Muscle layer of duodenum (tissue), 2 donors: ENCODE results near the gene NPTX2.
"Not testable (repeated sequence)": the region's sequence is repeated elsewhere in the genome, so short reads cannot be mapped to it uniquely, and the experiment has no call there.

ENCODE experiments used
- H3K27ac ChIP-seq: one replicate; pipeline ENCODE4 v1.7.0; 2013; ENCODE audit warnings: mild to moderate bottlenecking, low read length
- H3K27me3 ChIP-seq: one replicate; pipeline ENCODE4 v1.7.0; 2013; ENCODE audit warnings: low read depth, mild to moderate bottlenecking, control low read depth, low read length
- H3K36me3 ChIP-seq, 2 donors: one replicate each; pipeline ENCODE4 v1.7.0; 2013; ENCODE audit warnings: low read length in 2 of 2, control low read depth in 1 of 2, mild to moderate bottlenecking in 1 of 2; ENCODE audit not compliant: insufficient read depth in 2 of 2, control insufficient read depth in 1 of 2
- H3K4me1 ChIP-seq, 2 donors: one replicate each; pipeline ENCODE4 v1.7.0; 2013; ENCODE audit warnings: low read length in 2 of 2, mild to moderate bottlenecking in 2 of 2, control low read depth in 1 of 2, moderate library complexity in 1 of 2; ENCODE audit not compliant: insufficient read depth in 2 of 2, control insufficient read depth in 1 of 2
- H3K4me3 ChIP-seq, 2 donors: one replicate each; pipeline ENCODE4 v1.7.0; 2013; ENCODE audit warnings: low read length in 2 of 2, low read depth in 1 of 2, mild to moderate bottlenecking in 1 of 2
- H3K9me3 ChIP-seq, 2 donors: one replicate each; pipeline ENCODE4 v1.7.0; 2013; ENCODE audit warnings: low read length in 2 of 2, control low read depth in 1 of 2, mild to moderate bottlenecking in 1 of 2; ENCODE audit not compliant: control insufficient read depth in 1 of 2
- donor health status: healthy.

The NPTX2 gene

GRCh38 chr7:98617051-98617959 lies at the start of gene NPTX2:
NPTX2 (plus strand) TSS chr7:98617285; CDS start chr7:98617462, 177 bp downstream.
- no peak within 1 kb of the TSS for H3K27ac ChIP-seq
- no peaks in the 10 kb centered on the region for H3K36me3 ChIP-seq
- H3K9me3 ChIP-seq = no peaks in the 10 kb centered on the region
- H3K4me1 ChIP-seq = peaks cover 0 to 10% of the 10 kb centered on the region in 2 donors
- H3K27me3 ChIP-seq = peaks cover 13% of the 10 kb centered on the region
- H3K4me3 ChIP-seq = peak within 1 kb of the TSS in 1 of 2 donors; percentile 54

- no peaks in the 10 kb centered on the region for H3K36me3 ChIP-seq
- no peak overlapping the region for H3K27ac ChIP-seq
- H3K27me3 ChIP-seq = no peaks in the 10 kb centered on the region
- no peaks in the 10 kb centered on the region for H3K4me1 ChIP-seq
- H3K4me3 ChIP-seq = no peak overlapping the region
- H3K9me3 ChIP-seq = peaks cover 0 to 10% of the 10 kb centered on the region in 2 donors
Measured at GRCh38 chr7:98567991-98568390, 49.1 kb upstream of the NPTX2 start.

DNA sequence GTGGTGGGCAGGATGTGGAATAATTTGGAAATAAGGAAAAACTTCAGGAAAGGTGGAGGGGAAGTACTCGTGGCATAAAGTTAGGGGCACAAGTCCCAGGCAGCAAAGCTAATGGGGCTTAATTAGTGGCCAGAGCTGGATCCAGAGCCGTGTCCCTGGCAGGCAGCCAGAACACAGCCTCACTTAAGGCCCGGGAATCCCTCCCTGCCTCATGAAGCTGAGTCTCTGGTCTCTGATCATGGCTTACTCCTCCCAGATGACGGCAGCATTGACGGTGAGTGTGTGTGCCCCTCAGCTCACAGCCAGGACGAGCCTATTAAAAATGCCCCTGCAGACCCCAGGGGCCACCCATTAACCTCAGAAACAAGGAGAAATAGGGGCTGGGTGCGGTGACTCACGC lies 48.2 kb upstream of the NPTX2 start:
- H3K4me3 ChIP-seq = no peak overlapping the region
- no peaks in the 10 kb centered on the region for H3K36me3 ChIP-seq

GRCh38 chr7:98569691-98570337 lies 47.3 kb upstream of the NPTX2 start:
- Histone ChIP-seq H3K4me3 (no peak overlapping the region), H3K36me3 (no peaks in the 10 kb centered on the region), H3K4me1 (no peaks in the 10 kb centered on the region), H3K27ac (no peak overlapping the region), H3K27me3 (no peaks in the 10 kb centered on the region), H3K9me3 (peaks cover 0 to under 1% of the 10 kb centered on the region in 2 donors)

More for the DNA sequence above, 48.2 kb upstream of the NPTX2 start:
- H3K27me3 ChIP-seq = no peaks in the 10 kb centered on the region
- H3K27ac ChIP-seq = no peak overlapping the region
- H3K4me1 ChIP-seq = no peaks in the 10 kb centered on the region
- peaks cover 0 to 10% of the 10 kb centered on the region in 2 donors for H3K9me3 ChIP-seq

DNA sequence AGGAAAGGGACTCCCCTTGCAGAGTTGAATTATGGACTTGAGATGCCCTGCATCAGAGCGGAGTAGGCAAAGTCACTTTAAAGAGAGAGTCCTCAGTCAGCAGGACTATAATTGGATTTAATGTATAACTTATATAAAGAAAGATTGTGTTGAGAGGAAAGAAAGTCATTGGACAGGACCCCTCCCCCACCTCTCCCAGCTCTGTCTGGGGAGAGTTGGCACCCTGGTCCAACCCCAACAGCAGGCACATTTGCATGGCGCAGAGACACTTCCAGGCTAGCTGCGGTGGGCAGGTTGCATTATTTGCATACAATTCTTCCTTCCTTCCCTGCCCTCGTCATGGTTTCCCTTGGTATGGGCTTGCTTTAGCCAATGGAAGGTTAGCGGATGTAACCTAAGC lies 46.1 kb upstream of the NPTX2 start:
- Histone ChIP-seq H3K4me1 (no peaks in the 10 kb centered on the region), H3K36me3 (no peaks in the 10 kb centered on the region), H3K27ac (no peak overlapping the region), H3K9me3 (peaks cover 3 to 5% of the 10 kb centered on the region in 2 donors), H3K27me3 (no peaks in the 10 kb centered on the region), H3K4me3 (no peak overlapping the region)

DNA sequence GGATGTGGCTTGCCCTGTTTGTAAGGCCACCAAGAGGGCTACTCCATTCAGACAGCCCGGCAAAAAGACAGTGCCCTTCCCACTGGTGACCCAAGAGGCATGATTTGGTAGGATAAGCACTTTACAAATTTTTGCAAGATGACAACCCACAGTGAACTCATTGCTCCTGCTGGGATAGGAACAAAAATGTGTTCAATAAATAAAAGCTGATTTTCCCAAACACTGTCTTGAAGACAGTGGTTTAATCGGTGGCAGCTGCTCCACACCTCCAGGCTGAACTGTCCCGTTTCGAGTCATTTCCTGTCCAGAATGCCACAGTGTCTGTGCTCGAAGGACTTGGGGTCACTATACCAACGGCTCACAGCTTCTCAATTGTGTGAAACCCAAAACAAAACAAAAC lies 45.1 kb upstream of the NPTX2 start:
- Histone ChIP-seq H3K27ac (no peak overlapping the region), H3K4me3 (no peak overlapping the region), H3K9me3 (peaks cover 13 to 15% of the 10 kb centered on the region in 2 donors), H3K36me3 (no peaks in the 10 kb centered on the region), H3K27me3 (no peaks in the 10 kb centered on the region), H3K4me1 (no peaks in the 10 kb centered on the region)

DNA sequence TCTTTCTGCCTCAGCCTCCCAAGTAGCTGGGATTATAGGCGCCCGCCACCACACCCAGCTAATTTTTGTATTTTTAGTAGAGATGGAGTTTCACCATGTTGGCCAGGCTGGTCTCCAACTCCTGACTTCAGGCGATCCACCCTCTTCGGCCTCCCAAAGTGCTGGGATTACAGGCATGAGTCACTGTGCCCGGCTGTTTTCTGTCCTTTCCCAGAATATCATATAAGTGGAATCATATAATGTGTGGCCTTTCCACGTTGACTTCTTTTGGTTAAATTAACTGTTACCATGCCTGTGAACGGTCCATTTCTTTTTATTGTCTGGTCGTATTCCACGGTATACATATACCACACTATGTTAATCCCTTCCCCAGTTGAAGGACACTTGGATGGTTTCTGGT lies 44.4 kb upstream of the NPTX2 start:
- H3K27me3 ChIP-seq, H3K4me3 ChIP-seq, H3K27ac ChIP-seq, H3K36me3 ChIP-seq, H3K4me1 ChIP-seq: not testable (repeated sequence)
- peaks cover 16 to 17% of the 10 kb centered on the region in 2 donors for H3K9me3 ChIP-seq

GRCh38 chr7:98573816-98574215 lies 43.3 kb upstream of the NPTX2 start:
- Histone ChIP-seq H3K36me3 (no peaks in the 10 kb centered on the region), H3K4me3 (no peak overlapping the region), H3K9me3 (peaks cover 16 to 17% of the 10 kb centered on the region in 2 donors), H3K27ac (no peak overlapping the region), H3K4me1 (no peaks in the 10 kb centered on the region), H3K27me3 (no peaks in the 10 kb centered on the region)

DNA sequence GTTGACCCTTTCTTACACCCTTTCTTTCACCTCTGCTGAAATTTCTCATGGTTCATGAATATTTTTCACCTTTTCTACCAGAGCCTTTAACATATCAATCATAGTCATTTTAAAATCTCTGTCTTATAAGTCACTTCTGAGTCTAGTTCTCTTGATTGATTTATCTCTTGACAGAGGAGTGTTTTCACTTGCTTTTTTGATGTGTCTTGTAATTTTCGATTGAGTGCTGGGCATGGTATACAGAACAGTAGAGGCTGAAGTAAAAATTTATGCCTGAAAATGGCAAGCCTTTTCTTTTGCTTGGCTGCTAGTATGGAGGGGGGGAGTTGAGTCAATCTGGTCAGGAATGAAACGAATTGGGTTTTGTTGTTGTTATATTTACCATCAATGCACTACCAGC lies 41.2 kb upstream of the NPTX2 start:
- Histone ChIP-seq H3K27me3 (no peaks in the 10 kb centered on the region), H3K4me1 (no peaks in the 10 kb centered on the region), H3K9me3 (peaks cover 16 to 17% of the 10 kb centered on the region in 2 donors), H3K36me3 (no peaks in the 10 kb centered on the region), H3K27ac (no peak overlapping the region), H3K4me3 (peak overlapping the region in 1 of 2 donors; percentile 38)

DNA sequence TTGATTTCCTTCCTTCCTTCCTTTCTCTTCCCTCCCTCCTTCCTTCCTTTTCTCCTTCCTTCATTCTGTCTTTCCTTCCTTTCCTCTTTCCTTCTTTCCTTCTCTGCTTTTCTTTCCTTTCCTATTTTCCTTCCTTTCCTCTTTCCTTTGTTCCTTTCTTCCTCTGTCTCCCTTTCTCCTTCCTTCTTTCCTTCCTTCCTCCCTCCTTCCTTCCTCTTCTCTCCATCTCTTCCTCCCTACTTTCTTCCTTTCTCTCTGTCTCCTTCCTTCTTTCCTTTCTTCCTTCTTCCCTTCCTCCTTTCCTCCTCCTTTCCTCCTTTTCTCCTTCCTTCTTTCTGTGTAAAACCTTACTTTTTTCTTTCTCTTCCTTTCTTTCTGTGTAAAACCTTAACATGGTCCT lies 32.3 kb upstream of the NPTX2 start:
- Histone ChIP-seq H3K9me3 (peaks cover 0 to 9% of the 10 kb centered on the region in 2 donors), H3K4me3 (no peak overlapping the region), H3K4me1 (no peaks in the 10 kb centered on the region), H3K36me3 (no peaks in the 10 kb centered on the region), H3K27ac (no peak overlapping the region), H3K27me3 (no peaks in the 10 kb centered on the region)

DNA sequence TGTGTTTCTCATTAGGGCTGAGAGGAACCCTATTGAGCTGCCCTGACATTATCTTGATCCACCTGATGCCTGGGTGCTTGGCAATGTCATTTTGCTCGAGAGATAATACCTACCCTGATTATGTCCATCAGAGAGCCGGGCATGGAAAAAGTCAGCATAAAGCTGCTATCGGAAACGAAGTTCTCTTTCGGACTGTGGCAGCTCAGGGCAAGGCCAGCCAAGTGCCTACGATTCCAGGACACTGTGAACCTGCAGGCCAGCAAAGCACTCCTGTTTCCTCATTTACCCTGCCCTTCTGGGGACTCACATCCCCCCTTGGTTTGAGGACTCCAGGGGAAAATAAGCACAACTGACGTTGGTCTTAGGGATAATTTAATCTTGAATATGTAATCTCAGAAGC lies 25.2 kb upstream of the NPTX2 start:
- Histone ChIP-seq H3K4me3 (no peak overlapping the region), H3K36me3 (no peaks in the 10 kb centered on the region)

More for the DNA sequence above, 25.2 kb upstream of the NPTX2 start:
- H3K4me1 ChIP-seq = no peaks in the 10 kb centered on the region
- H3K9me3 ChIP-seq = no peaks in the 10 kb centered on the region
- no peak overlapping the region for H3K27ac ChIP-seq
- no peaks in the 10 kb centered on the region for H3K27me3 ChIP-seq
